Measurements from ENCODE around the gene CAPZB. TPM values are rescaled to one million over a fixed set of nuclear protein-coding genes. Genes with fewer than 3 reads are reported as not detected.

Gene CAPZB
- total RNA-seq, 1 donor from 2014 or later = 93.6 TPM

- TF ChIP-seq, protein P1, sequence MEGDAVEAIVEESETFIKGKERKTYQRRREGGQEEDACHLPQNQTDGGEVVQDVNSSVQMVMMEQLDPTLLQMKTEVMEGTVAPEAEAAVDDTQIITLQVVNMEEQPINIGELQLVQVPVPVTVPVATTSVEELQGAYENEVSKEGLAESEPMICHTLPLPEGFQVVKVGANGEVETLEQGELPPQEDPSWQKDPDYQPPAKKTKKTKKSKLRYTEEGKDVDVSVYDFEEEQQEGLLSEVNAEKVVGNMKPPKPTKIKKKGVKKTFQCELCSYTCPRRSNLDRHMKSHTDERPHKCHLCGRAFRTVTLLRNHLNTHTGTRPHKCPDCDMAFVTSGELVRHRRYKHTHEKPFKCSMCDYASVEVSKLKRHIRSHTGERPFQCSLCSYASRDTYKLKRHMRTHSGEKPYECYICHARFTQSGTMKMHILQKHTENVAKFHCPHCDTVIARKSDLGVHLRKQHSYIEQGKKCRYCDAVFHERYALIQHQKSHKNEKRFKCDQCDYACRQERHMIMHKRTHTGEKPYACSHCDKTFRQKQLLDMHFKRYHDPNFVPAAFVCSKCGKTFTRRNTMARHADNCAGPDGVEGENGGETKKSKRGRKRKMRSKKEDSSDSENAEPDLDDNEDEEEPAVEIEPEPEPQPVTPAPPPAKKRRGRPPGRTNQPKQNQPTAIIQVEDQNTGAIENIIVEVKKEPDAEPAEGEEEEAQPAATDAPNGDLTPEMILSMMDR (IDR thresholded peaks at IDR 0.05; ENCODE audit: insufficient read depth, low read length, poor library complexity, severe bottlenecking) = no peak
- DNase-seq (ENCODE audit: low read depth) = no peak
These were observed 134.8 kb downstream of the CAPZB start for GRCh38 chr1:19350566-19350965.

DNA sequence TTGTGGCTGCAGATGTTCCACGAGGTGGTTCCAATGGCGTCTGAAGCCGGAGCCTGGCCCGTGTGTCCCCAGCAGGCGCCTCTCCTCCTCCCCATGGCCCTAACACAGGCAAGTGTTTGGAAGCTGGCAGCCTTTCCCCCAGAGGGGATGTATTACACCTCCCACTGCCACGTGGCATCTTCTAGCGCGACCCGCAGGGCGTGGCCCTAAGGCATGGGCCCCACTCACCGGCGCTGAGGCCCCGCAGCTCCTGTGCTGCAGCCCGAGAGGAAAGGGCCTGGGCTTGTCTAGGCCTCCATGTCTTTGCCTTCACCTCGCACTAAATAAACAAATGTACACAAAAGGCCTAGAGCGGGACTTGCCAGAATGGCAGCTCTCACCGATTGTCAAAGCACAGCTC is 135.3 kb downstream of the CAPZB start:
- Histone ChIP-seq H3K27me3 (ENCODE audit: control insufficient read depth, insufficient read depth, low read length) (no peaks in the 10 kb centered on the region), H3K4me3 (ENCODE audit: low read depth, low read length) (no peak overlapping the region), H3K36me3 (ENCODE audit: control insufficient read depth, insufficient read depth, low read length) (no peaks in the 10 kb centered on the region)
- TF ChIP-seq, protein P1 (IDR thresholded peaks at IDR 0.05; ENCODE audit: insufficient read depth, low read length, poor library complexity, severe bottlenecking) = no peak
- no peak for DNase-seq (ENCODE audit: low read depth)

More at GRCh38 chr1:19350566-19350965, 134.8 kb downstream of the CAPZB start:
- Histone ChIP-seq H3K36me3 (ENCODE audit: control insufficient read depth, insufficient read depth, low read length) (no peaks in the 10 kb centered on the region), H3K27me3 (ENCODE audit: control insufficient read depth, insufficient read depth, low read length) (no peaks in the 10 kb centered on the region), H3K4me3 (ENCODE audit: low read depth, low read length) (no peak overlapping the region)

DNA sequence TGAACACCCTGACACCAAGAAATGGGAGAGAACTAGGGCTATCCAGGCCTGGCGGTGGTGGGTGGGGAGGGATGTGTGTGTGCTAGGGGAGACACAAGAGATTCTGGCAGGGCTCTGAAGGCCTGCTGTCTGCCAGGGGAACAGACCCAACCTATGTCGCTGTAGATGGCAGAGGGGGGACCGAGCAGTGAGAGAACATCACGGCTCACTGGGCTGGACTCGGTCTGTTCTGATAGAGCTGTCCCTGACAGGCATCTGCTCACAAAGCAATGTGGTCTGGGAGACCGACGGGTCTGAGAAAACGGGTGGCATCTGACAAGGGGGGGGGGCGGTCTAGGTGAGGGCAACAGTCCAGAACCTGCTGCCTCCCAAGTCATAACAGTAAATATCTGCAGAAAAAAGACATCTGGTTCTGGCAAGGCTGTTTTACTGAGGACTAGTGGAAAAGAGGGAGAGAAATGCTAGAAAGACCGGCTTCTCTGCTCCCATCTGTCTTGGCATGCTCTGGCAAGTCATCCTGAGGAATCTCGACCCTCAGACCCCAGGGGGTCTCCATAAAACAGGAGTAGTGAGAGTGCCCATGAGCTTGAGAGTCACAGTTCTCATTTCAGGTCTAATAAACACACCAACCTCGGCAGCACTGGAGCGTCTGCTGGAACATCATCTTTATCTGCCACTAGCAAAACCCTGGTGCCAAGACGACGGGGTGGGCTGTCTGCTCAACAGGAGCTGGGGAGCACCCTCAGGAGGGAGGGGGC is 136.7 kb downstream of the CAPZB start:
- H3K36me3 ChIP-seq (ENCODE audit: control insufficient read depth, insufficient read depth, low read length) = peaks cover 1% of the 10 kb centered on the region

GRCh38 chr1:19347533-19348172 is 137.7 kb downstream of the CAPZB start:
- DNase-seq (ENCODE audit: low read depth) = no peak
- Histone ChIP-seq H3K36me3 (ENCODE audit: control insufficient read depth, insufficient read depth, low read length) (peaks cover 3% of the 10 kb centered on the region), H3K27me3 (ENCODE audit: control insufficient read depth, insufficient read depth, low read length) (no peaks in the 10 kb centered on the region), H3K4me3 (ENCODE audit: low read depth, low read length) (no peak overlapping the region)
- TF ChIP-seq, protein P1 (IDR thresholded peaks at IDR 0.05; ENCODE audit: insufficient read depth, low read length, poor library complexity, severe bottlenecking) = no peak

More for the DNA sequence above, 136.7 kb downstream of the CAPZB start:
- TF ChIP-seq, protein P1 (IDR thresholded peaks at IDR 0.05; ENCODE audit: insufficient read depth, low read length, poor library complexity, severe bottlenecking) = no peak
- H3K4me3 ChIP-seq (ENCODE audit: low read depth, low read length) = no peak overlapping the region
- no peaks in the 10 kb centered on the region for H3K27me3 ChIP-seq (ENCODE audit: control insufficient read depth, insufficient read depth, low read length)
- no peak for DNase-seq (ENCODE audit: low read depth)

DNA sequence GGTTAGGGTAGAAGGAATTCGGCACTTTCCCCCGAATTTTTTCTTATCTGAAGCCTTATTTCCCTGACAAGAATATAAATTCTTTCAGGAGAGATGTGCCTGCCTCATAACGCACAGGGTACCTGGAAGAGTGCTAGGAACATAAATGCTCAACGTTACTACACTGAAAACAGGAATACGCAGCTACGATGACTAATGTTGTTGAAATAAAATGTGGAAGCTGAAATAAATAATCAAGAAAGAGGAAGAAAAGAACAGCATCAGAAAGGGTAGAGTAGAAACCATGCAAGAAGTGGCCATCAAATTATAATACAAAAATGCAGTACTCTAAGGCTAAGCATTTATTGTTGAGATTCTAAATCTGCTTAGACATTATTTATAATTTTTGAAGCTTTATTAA is 139.3 kb downstream of the CAPZB start:
- DNase-seq (ENCODE audit: low read depth) = no peak
- TF ChIP-seq, protein P1 (IDR thresholded peaks at IDR 0.05; ENCODE audit: insufficient read depth, low read length, poor library complexity, severe bottlenecking) = no peak
- H3K36me3 ChIP-seq (ENCODE audit: control insufficient read depth, insufficient read depth, low read length) = peaks cover 3% of the 10 kb centered on the region
- no peaks in the 10 kb centered on the region for H3K27me3 ChIP-seq (ENCODE audit: control insufficient read depth, insufficient read depth, low read length)
- no peak overlapping the region for H3K4me3 ChIP-seq (ENCODE audit: low read depth, low read length)
